Erythroblast (primary cell): ENCODE data around the gene AVPI1.

Experiments
- GATA1 ChIP-seq: IDR thresholded peaks from 2 replicates; pipeline ENCODE4 v1.6.1; 2011; ENCODE audit warnings: low read depth, mild to moderate bottlenecking, control low read depth, low read length, moderate library complexity
- POLR2A ChIP-seq: IDR thresholded peaks from 2 replicates; pipeline ENCODE4 v1.6.1; 2011; ENCODE audit warnings: mild to moderate bottlenecking, low read length

- TF ChIP-seq POLR2A = no peak
- no peak for TF ChIP-seq GATA1
Observed at GRCh38 chr10:97726636-97727178, 39.7 kb upstream of the AVPI1 start.
